VCaP (cell line): ENCODE results near the gene PDE4A.

Source experiments
- H3K27ac ChIP-seq: fragments of 450-650 bp; 2 replicates; pipeline ENCODE4 v1.5.1; 2017
- CTCF ChIP-seq: fragments of 450-650 bp; conservative IDR thresholded peaks from 2 replicates; pipeline ENCODE4 v1.5.1; 2017; ENCODE audit warnings: mild to moderate bottlenecking, moderate library complexity

PDE4A gene

GRCh38 chr19:10421240-10422045 is 1.1 kb downstream of the PDE4A start:
- H3K27ac ChIP-seq = no peak overlapping the region
- peak; percentile 26 for TF ChIP-seq CTCF

- H3K27ac ChIP-seq = no peak overlapping the region
- no peak for TF ChIP-seq CTCF
These were observed 1.7 kb downstream of the PDE4A start for GRCh38 chr19:10422046-10422461.

GRCh38 chr19:10422846-10423245 is 2.5 kb downstream of the PDE4A start:
- H3K27ac ChIP-seq = no peak overlapping the region
- no peak for TF ChIP-seq CTCF

GRCh38 chr19:10424011-10424637 is 3.8 kb downstream of the PDE4A start:
- peak; percentile 91 for TF ChIP-seq CTCF
- H3K27ac ChIP-seq = no peak overlapping the region

- H3K27ac ChIP-seq = no peak overlapping the region
- no peak for TF ChIP-seq CTCF
These were observed 6.8 kb downstream of the PDE4A start for GRCh38 chr19:10427169-10427568.

GRCh38 chr19:10428996-10429381 is 8.7 kb downstream of the PDE4A start:
- no peak for TF ChIP-seq CTCF
- H3K27ac ChIP-seq = no peak overlapping the region

GRCh38 chr19:10430505-10431253 is 10.3 kb downstream of the PDE4A start:
- TF ChIP-seq CTCF = no peak
- no peak overlapping the region for H3K27ac ChIP-seq
